NB4 (cell line): ENCODE results near the gene CCDC73.

Experiments used
- DNase-seq: peaks from one replicate; pipeline ENCODE4 v3.0.0; 2010; ENCODE audit warnings: low read depth
- H3K4me3 ChIP-seq: one replicate; pipeline ENCODE4 v1.5.1; 2011; ENCODE audit warnings: mild to moderate bottlenecking, low read depth, low read length, moderate library complexity
- MAX ChIP-seq: IDR thresholded peaks from 2 replicates; pipeline ENCODE4 v1.6.1; 2011; ENCODE audit warnings: low read depth, low read length
- MYC ChIP-seq: IDR thresholded peaks from 2 replicates; pipeline ENCODE4 v1.6.1; 2011; ENCODE audit warnings: low read depth, low read length
- POLR2A ChIP-seq: IDR thresholded peaks from 2 replicates; pipeline ENCODE4 v1.6.1; 2011; ENCODE audit warnings: mild to moderate bottlenecking; ENCODE audit not compliant: insufficient read length; ENCODE audit errors: extremely low read depth
- TF ChIP-seq, protein P1 (sequence below): IDR thresholded peaks from one replicate; pipeline ENCODE4 v1.5.1; 2012; ENCODE audit warnings: low read depth, low read length

CCDC73 gene

GRCh38 chr11:32836946-32837345 lies 42.5 kb upstream of the CCDC73 start:
- H3K4me3 ChIP-seq: no peak overlapping the region
- DNase-seq: no peak
- TF ChIP-seq POLR2A: no peak
- no peak for TF ChIP-seq MYC
- TF ChIP-seq MAX: no peak
- TF ChIP-seq, protein P1, sequence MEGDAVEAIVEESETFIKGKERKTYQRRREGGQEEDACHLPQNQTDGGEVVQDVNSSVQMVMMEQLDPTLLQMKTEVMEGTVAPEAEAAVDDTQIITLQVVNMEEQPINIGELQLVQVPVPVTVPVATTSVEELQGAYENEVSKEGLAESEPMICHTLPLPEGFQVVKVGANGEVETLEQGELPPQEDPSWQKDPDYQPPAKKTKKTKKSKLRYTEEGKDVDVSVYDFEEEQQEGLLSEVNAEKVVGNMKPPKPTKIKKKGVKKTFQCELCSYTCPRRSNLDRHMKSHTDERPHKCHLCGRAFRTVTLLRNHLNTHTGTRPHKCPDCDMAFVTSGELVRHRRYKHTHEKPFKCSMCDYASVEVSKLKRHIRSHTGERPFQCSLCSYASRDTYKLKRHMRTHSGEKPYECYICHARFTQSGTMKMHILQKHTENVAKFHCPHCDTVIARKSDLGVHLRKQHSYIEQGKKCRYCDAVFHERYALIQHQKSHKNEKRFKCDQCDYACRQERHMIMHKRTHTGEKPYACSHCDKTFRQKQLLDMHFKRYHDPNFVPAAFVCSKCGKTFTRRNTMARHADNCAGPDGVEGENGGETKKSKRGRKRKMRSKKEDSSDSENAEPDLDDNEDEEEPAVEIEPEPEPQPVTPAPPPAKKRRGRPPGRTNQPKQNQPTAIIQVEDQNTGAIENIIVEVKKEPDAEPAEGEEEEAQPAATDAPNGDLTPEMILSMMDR: no peak

DNA sequence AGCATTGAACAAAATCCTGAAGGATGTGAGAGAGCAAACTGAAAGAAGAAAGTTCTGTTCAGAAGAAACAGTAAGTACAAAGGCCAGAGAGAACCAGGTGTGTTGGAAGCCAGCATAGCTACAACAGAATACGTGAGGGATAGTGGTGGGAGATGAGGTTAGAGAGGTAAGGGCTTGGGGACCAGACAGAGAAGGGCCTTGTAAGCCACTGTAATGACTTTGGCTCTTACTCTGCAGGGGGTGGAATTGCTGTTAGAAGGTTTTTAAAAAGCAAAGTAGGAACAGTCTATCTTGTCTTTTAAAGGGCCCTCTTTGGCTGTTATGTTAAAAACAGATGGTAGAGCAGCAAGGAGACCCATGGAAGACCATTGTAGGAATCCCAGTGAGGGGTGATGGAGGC lies 39.5 kb upstream of the CCDC73 start:
- DNase-seq: no peak
- H3K4me3 ChIP-seq: no peak overlapping the region
- TF ChIP-seq MAX (no peak), POLR2A (no peak), MYC (no peak)
- TF ChIP-seq, protein P1: no peak

DNA sequence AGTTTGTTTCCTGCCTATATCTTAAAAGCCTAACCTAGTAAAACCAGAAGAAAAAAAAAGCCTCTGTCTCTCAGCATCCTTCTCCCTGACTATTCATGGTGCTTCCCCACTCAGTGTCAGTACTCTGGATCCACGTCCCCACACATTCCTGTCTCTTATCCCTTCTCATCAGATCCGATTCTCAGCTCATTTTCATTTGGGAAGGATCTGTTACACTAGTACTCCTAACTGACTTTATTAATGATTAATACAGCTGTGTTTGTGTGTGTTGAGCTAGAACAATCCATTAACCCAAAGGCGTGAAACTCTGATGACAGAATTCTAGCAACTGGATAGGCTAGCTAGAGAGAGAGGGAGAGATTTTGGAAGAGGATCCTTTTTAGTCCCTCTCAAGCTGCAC lies 36.8 kb upstream of the CCDC73 start:
- no peak for DNase-seq
- H3K4me3 ChIP-seq: peak overlapping the region; percentile 62
- TF ChIP-seq POLR2A (no peak), MAX (no peak), MYC (no peak)
- TF ChIP-seq, protein P1: no peak

DNA sequence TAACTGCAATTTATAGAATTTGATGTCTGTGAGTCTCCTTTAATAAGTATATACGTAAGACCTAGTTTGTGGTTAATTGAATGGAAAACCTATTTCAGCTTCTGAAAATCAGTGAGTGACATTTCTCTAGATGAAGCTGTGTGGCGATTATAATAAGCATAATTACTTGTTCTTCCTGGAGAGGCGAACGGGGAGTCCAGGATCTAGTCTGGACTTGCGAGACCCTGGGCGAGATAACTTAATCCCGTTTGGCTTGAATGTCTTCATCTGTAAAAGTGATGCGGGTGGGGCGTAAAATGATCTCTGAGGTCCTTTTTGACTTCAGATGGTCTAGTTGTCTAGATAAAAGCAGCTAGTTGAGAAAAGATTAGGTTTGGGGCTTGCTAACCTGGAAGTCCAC lies 36.3 kb upstream of the CCDC73 start:
- DNase-seq: no peak
- TF ChIP-seq MYC (no peak), MAX (no peak), POLR2A (no peak)
- TF ChIP-seq, protein P1: no peak
- peak overlapping the region; percentile 62 for H3K4me3 ChIP-seq

DNA sequence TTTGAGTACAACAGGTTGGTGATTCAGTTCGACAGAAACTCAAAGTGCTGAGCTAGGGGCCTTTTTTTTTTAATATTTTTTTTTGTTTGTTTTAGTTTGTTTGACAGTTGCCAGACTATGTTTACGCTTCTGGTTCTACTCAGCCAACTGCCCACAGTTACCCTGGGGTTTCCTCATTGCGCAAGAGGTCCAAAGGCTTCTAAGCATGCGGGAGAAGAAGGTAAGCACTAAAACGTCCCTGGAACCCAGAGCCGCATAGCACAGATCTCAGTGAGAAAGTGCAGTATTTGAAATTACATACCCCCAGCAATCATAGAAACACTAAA lies 35.9 kb upstream of the CCDC73 start:
- TF ChIP-seq POLR2A (peak; percentile 42), MAX (no peak; the same call in 1 of the 2 replicates), MYC (peak; percentile 65)
- TF ChIP-seq, protein P1: no peak
- peak; percentile 82 for DNase-seq
- H3K4me3 ChIP-seq: peak overlapping the region; percentile 62

DNA sequence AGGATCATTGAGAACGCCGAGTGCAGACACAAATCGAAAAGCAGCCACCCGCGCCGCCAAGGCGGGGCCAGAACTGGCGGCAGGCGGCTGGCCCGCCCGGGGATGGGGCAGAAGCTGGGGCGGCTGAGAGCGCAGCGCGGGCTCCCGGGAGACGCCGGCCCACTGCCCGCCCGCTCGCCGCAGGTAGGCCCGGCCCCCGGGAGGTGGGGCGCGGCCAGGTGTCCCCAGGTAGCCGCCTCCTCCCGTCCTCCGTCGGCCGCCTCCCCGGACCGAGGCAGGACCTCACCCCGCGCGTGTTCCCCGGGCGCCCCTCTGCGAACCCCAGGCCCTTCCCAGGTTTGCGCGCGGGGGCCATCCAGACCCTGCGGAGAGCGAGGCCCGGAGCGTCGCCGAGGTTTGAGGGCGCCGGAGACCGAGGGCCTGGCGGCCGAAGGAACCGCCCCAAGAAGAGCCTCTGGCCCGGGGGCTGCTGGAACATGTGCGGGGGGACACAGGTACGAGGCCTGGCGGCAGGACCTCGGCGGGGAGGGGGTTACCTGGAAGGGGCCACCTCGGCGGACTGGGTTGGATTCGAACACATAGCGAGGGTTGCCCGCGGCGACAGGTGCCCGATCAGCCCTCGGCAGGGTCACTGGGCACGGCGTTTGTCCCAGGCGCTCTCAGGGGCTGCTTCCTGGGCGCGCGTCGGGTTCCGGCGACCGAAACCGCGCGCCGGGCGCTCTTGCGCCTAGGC lies 35.4 kb upstream of the CCDC73 start, which contains the start of gene PRRG4:
Gene PRRG4, plus strand, starts transcription at position 248 of the 733 bp plus-strand sequence. CDS start 603 bp downstream, outside the sequence.
- TF ChIP-seq MAX (no peak), POLR2A (peak; percentile 59), MYC (peak; percentile 57; the same call in 1 of the 2 replicates)
- TF ChIP-seq, protein P1: no peak
- H3K4me3 ChIP-seq: peak within 1 kb of the TSS; percentile 70
- DNase-seq: peak; percentile 85
